Natural killer cell (primary cell): ENCODE measurements around the gene MRPS25. TPM values are rescaled to one million over a fixed set of nuclear protein-coding genes. Genes with fewer than 3 reads are reported as not detected.

ENCODE experiments used
- ATAC-seq, 3 donors: fragments of 150-1000 bp in 2 of 3; fragments of 200-7000 bp in 1 of 3; cut with Tn5 transposase; 1 replicate in 1 of 3; 2 replicates in 2 of 3; pipeline ENCODE4 v1.10.0; 2021; ENCODE audit warnings: mild to moderate bottlenecking in 2 of 3, moderate library complexity in 2 of 3
- DNase-seq, 2 donors: peaks; one replicate each; pipeline versions ENCODE4 v3.0.0 to v3.0.0-alpha.2; 2013 to 2021; ENCODE audit warnings: mixed read lengths in 1 of 2
- H3K27ac ChIP-seq: one replicate; pipeline ENCODE4 v1.5.1; 2013; ENCODE audit warnings: mild to moderate bottlenecking, low read length
- H3K27me3 ChIP-seq: one replicate; pipeline ENCODE4 v1.6.1; 2013; ENCODE audit warnings: low read length; ENCODE audit not compliant: control insufficient read depth, insufficient read depth
- H3K36me3 ChIP-seq: one replicate; pipeline ENCODE4 v1.6.1; 2013; ENCODE audit warnings: low read length; ENCODE audit not compliant: control insufficient read depth, insufficient read depth
- H3K4me1 ChIP-seq: one replicate; pipeline ENCODE4 v1.6.1; 2013; ENCODE audit warnings: low read length; ENCODE audit not compliant: control insufficient read depth, insufficient read depth
- H3K4me3 ChIP-seq: one replicate; pipeline ENCODE4 v1.5.1; 2013; ENCODE audit warnings: low read length
- H3K9me3 ChIP-seq: one replicate; pipeline ENCODE4 v1.6.1; 2013; ENCODE audit warnings: low read length; ENCODE audit not compliant: control insufficient read depth, insufficient read depth
- H3K27ac Mint-ChIP-seq, 2 donors: one replicate each; pipeline ENCODE4 v1.8.0; 2022; ENCODE audit warnings: mild to moderate bottlenecking in 2 of 2, mixed read lengths in 2 of 2, moderate library complexity in 1 of 2
- H3K27me3 Mint-ChIP-seq, 2 donors: one replicate each; pipeline ENCODE4 v1.8.0; 2022; ENCODE audit warnings: low read depth in 2 of 2, mixed read lengths in 2 of 2
- H3K36me3 Mint-ChIP-seq: one replicate; pipeline ENCODE4 v1.8.0; 2022; ENCODE audit warnings: mixed read lengths
- H3K4me1 Mint-ChIP-seq, 2 donors: one replicate each; pipeline ENCODE4 v1.8.0; 2022; ENCODE audit warnings: mixed read lengths in 2 of 2
- H3K4me3 Mint-ChIP-seq: one replicate; pipeline ENCODE4 v1.8.0; 2022; ENCODE audit warnings: mild to moderate bottlenecking, moderate library complexity, mixed read lengths
- H3K9me3 Mint-ChIP-seq, 2 donors: one replicate each; pipeline ENCODE4 v1.8.0; 2022; ENCODE audit warnings: mixed read lengths in 2 of 2
- CTCF ChIP-seq: fragments of 200-600 bp; IDR thresholded peaks from one replicate; pipeline ENCODE4 v1.8.0; 2022; ENCODE audit warnings: antibody characterized with exemption
- WGBS: methylation state at CpG from one replicate; pipeline ENCODE4 v1.1.7; 2013; ENCODE audit warnings: missing lambda C conversion rate; ENCODE audit not compliant: insufficient coverage; 5-methylcytosine and 5-hydroxymethylcytosine counted together
- intact Hi-C: fragments of 100-400 bp; cut with micrococcal nuclease; formaldehyde crosslinking; loops from one replicate; pipeline ENCODE4 v1.14.2; 2022
- total RNA-seq, 4 donors: library from RNA; stranded (reverse); fragments of 120-200 nt in 1 of 4; gene quantifications; one replicate each; pipeline versions ENCODE4 v1.2.3 to v1.2.4, GENCODE V29; 2013 to 2022

The MRPS25 gene
- total RNA-seq, 3 donors from 2014 or later (not counting 1 experiment from before 2014, with no cell fraction given): 32.3 to 41.4 (median 41.4) TPM

DNA sequence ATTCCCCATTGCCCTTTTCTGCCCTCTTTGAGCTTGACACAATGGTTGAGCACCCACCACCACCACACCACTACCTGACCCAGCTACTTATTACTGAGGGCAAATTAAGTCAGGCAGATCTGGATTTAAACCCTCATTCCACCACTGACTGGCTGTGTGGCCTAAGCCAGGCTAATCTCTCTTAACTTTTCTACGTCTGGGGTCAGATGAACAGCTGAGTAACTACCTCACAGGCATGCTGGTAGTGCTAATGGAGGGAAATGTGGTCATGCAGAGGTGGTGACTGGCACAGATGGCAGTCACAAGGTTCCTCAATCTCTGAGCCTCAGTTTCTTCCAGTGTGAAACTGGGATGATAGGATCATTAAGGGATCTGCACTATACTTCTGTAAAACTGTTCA lies 4.3 kb upstream of the MRPS25 start:
- Mint-ChIP-seq H3K9me3 (no peaks in the 10 kb centered on the region), H3K27me3 (no peaks in the 10 kb centered on the region), H3K4me3 (no peak overlapping the region), H3K4me1 (peaks cover 8 to 12% of the 10 kb centered on the region in 2 donors), H3K36me3 (no peaks in the 10 kb centered on the region), H3K27ac (peak overlapping the region in 1 of 2 donors; percentile 35)
- Histone ChIP-seq H3K4me3 (no peak overlapping the region), H3K36me3 (peaks cover 22% of the 10 kb centered on the region), H3K4me1 (peaks cover 4% of the 10 kb centered on the region), H3K27me3 (no peaks in the 10 kb centered on the region), H3K27ac (no peak overlapping the region), H3K9me3 (no peaks in the 10 kb centered on the region)
- no peak for TF ChIP-seq CTCF
- ATAC-seq: no peak
- DNase-seq: no peak
- intact Hi-C loops: no loop called here
- WGBS: 57% methylated on average over 1 of the region's 1 CpG

DNA sequence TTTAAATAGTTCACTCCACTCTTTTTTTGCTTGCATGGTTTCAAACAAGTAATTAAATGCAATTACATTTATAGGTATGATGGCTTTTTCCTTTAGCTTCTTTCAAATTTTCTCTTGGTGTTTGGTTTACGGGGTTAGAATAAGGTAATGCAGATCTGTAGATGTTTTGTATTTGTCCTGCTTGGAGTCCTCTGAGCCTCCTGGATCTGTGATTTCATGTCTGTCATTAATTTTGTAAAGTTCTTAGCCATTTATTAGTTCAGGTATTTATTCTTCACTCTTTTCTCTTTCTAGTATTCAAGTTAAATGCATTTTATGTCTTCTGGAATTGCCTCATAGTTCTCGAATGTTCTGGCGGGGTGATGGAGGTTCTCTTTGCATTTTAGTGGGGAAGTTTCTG lies 1.4 kb upstream of the MRPS25 start:
- peak overlapping the region; percentile 45 for H3K4me3 Mint-ChIP-seq
- no peaks in the 10 kb centered on the region for H3K27me3 Mint-ChIP-seq
- peaks cover 16% of the 10 kb centered on the region for H3K4me1 ChIP-seq
- H3K4me3 ChIP-seq: no peak overlapping the region
- H3K27ac Mint-ChIP-seq: no peak overlapping the region
- intact Hi-C loops: no loop called here
- no peaks in the 10 kb centered on the region for H3K9me3 Mint-ChIP-seq
- WGBS: 96% methylated on average over 3 of the region's 3 CpGs
- no peak overlapping the region for H3K27ac ChIP-seq
- H3K4me1 Mint-ChIP-seq: peaks cover 17 to 26% of the 10 kb centered on the region in 2 donors
- no peak for TF ChIP-seq CTCF
- peaks cover 1% of the 10 kb centered on the region for H3K36me3 ChIP-seq
- DNase-seq (no peak), ATAC-seq (no peak)
- no peaks in the 10 kb centered on the region for H3K27me3 ChIP-seq
- no peaks in the 10 kb centered on the region for H3K9me3 ChIP-seq
- no peaks in the 10 kb centered on the region for H3K36me3 Mint-ChIP-seq

DNA sequence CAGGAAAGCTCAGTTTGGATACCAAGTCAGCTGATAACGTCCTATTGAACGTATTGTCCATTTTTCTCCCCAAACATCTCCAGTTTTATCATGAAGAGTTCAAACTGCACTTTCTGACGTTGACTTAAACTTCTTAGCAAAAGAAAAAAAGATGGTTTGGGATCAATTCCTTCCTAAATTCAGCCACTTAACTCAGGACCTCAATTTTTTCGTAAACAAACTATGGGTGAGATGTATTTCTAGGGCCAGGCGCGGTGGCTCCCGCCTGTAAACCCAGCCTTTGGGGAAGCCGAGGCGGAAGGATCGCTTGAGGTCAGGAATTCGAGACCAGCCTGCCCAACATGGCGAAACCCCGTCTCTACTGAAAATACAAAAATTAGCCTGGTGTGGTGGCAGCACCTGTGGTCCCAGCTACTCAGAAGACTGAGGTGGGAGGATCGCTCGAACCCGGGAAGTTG lies 464 bp upstream of the MRPS25 start:
- peaks cover 17 to 26% of the 10 kb centered on the region in 2 donors for H3K4me1 Mint-ChIP-seq
- Histone ChIP-seq H3K27me3 (no peaks in the 10 kb centered on the region), H3K36me3 (no peaks in the 10 kb centered on the region), H3K9me3 (no peaks in the 10 kb centered on the region), H3K4me1 (peaks cover 16% of the 10 kb centered on the region), H3K4me3 (peak overlapping the region; percentile 70), H3K27ac (no peak overlapping the region)
- H3K4me3 Mint-ChIP-seq: peak overlapping the region; percentile 94
- H3K27ac Mint-ChIP-seq: peak overlapping the region; percentile 84 to 92
- intact Hi-C loops: loop anchor here (1.0 to 2.0 kb wide), 2 partner anchors 14 to 33 kb away; partner anchors contain the start of gene RBSN
- no peak for ATAC-seq
- DNase-seq: no peak
- WGBS: 68% methylated on average over 15 of the region's 16 CpGs
- no peaks in the 10 kb centered on the region for H3K36me3 Mint-ChIP-seq
- no peaks in the 10 kb centered on the region for H3K27me3 Mint-ChIP-seq
- no peaks in the 10 kb centered on the region for H3K9me3 Mint-ChIP-seq
- TF ChIP-seq CTCF: no peak

DNA sequence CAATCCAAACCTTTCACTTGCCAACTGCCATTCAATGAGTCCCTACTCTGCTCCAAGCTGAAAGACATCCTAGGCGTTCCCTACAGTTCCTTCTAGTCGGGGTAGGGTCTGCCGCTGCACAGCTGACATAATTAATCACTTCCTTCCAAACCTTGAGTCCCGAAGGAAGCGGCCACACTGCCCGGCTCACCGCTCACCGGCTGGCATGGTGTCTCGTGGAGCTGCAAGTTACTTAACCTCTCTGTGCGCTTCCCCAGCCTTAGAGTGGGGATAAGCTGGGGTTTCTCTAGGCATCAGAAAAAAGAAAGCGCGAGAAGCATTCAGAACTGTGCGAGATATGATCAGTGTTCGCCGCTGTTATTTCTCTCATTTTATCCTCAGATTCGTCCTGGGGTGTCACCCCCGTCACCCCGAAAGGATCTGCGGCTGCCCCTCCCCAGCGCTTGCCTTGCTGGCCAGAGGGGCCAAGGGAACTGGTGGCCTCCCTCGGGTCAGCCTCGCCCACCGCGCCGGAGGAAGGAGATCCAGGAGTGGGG lies 748 bp downstream of the MRPS25 start:
- no peak for TF ChIP-seq CTCF
- WGBS: 1% methylated on average over 25 of the region's 25 CpGs
- peak overlapping the region; percentile 84 to 92 for H3K27ac Mint-ChIP-seq
- Histone ChIP-seq H3K4me1 (peaks cover 16% of the 10 kb centered on the region), H3K4me3 (peak overlapping the region; percentile 70), H3K27me3 (no peaks in the 10 kb centered on the region), H3K36me3 (no peaks in the 10 kb centered on the region), H3K9me3 (no peaks in the 10 kb centered on the region), H3K27ac (peak overlapping the region; percentile 58)
- H3K27me3 Mint-ChIP-seq: no peaks in the 10 kb centered on the region
- H3K36me3 Mint-ChIP-seq: no peaks in the 10 kb centered on the region
- H3K9me3 Mint-ChIP-seq: no peaks in the 10 kb centered on the region
- peak overlapping the region; percentile 94 for H3K4me3 Mint-ChIP-seq
- intact Hi-C loops: loop anchor here (2.0 kb wide), 1 partner anchor 34 kb away; the partner anchor contains the start of gene RBSN
- DNase-seq (peak; percentile 35 to 39), ATAC-seq (peak; percentile 2 to 18 (median 6))
- peaks cover 17 to 26% of the 10 kb centered on the region in 2 donors for H3K4me1 Mint-ChIP-seq
